ENCODE measurements around the gene ABHD16B. TPM values are rescaled to one million over a fixed set of nuclear protein-coding genes. Genes with fewer than 3 reads are reported as not detected.
"Not testable (repeated sequence)": the region's sequence is repeated elsewhere in the genome, so short reads cannot be mapped to it uniquely, and the experiment has no call there.

The ABHD16B gene
- total RNA-seq, 2 donors from 2014 or later, result not detected

DNA sequence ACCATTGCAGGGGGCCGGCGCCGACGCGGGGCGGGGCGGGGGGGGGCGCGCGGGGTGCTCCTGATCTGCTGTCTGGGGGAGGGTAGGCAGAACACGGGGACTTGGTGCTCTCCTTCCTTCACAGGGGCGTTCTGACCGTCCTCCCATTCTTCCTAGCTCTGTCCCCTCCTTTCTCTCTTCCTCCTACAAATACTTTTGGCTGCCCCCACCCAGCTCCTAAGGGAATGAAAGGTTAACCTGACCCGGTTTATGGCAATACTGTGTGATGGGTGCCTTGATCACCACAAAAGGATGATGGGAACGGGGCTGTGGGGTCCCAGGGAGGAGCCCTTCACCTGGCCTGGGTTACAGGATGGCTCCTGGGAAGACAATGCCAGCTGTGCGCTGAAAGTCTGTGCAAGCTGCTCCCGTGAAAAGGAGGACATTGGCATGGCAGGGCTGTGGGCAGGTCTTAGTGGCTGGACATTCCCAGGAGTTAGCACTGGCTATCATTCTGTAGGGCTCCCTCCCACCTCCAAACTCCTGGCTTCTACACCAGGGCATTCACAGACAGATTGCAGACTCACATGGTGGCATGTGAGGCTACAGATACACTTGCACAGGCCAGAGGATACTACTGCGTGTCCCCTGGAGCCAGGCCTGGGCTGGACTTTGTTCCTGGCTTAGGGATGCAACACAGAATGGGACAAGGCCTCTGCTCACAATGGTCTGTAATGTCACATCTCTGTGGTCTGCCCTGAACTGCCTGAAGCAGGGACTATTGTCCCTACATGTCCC is 1.9 kb downstream of the ABHD16B start:
- Histone ChIP-seq H3K4me1 (peaks cover 11% of the 10 kb centered on the region), H3K9ac (ENCODE audit: low read depth in 2 of 2, low read length in 2 of 2) (peak overlapping the region; percentile 52 to 90), H3K27me3 (no peaks in the 10 kb centered on the region), H3K9me3 (no peaks in the 10 kb centered on the region), H3K4me3 (peak overlapping the region; percentile 94), H3K36me3 (no peaks in the 10 kb centered on the region), H3K27ac (peak overlapping the region; percentile 97)
- intact Hi-C loops (cut with DNase I), result loop anchor here (5.0 to 10.0 kb wide), 2 partner anchors 76 to 318 kb away; partner anchors contain the start of gene SRMS
- no peak for DNase-seq
- TF ChIP-seq, protein P1, sequence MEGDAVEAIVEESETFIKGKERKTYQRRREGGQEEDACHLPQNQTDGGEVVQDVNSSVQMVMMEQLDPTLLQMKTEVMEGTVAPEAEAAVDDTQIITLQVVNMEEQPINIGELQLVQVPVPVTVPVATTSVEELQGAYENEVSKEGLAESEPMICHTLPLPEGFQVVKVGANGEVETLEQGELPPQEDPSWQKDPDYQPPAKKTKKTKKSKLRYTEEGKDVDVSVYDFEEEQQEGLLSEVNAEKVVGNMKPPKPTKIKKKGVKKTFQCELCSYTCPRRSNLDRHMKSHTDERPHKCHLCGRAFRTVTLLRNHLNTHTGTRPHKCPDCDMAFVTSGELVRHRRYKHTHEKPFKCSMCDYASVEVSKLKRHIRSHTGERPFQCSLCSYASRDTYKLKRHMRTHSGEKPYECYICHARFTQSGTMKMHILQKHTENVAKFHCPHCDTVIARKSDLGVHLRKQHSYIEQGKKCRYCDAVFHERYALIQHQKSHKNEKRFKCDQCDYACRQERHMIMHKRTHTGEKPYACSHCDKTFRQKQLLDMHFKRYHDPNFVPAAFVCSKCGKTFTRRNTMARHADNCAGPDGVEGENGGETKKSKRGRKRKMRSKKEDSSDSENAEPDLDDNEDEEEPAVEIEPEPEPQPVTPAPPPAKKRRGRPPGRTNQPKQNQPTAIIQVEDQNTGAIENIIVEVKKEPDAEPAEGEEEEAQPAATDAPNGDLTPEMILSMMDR (IDR thresholded peaks at IDR 0.05), result no peak

DNA sequence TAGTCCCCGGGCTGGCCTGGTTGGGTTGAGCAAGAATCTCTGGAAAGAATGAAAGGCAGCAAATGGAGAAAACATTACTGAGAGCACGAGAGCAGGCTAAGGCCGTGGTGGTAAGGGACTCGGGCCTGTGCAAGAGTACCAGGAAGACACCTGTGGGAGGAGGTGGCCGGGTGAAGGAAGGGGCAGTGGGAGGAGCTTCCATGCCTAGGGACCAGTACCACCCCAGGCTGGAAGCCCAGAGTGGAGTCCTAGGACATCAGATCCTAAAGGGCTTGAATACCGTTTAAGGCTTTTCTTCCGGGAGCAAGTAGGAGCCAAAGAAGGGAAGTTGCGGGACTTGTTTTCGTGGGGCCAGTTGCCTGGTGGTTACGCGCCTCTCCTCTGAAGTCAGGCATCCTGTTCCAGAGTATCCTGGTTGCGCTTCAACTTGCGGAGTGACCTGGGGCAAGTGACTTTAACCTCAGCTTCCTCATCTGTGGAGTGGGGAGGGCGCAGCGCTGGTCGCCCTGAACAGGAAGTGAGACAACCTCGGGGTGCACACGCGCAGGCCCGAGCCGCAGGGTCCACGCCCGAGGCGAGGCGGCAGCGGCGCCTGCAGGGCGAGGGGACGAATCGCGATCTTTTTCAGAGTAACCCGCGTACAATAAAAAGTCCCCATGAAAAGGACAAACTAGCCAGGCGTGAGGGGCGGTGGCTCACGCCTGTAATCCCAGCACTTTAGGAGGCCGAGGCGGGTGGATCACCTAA is 2.7 kb downstream of the ABHD16B start:
- intact Hi-C loops (cut with DNase I), result loop anchor here (5.0 to 10.0 kb wide), 2 partner anchors 77 to 319 kb away; partner anchors contain the start of gene SRMS
- DNase-seq, result peak; percentile 87
- Histone ChIP-seq H3K9me3 (no peaks in the 10 kb centered on the region), H3K4me3 (peak overlapping the region; percentile 94), H3K36me3 (peaks cover 3% of the 10 kb centered on the region), H3K27ac (peak overlapping the region; percentile 97), H3K27me3 (no peaks in the 10 kb centered on the region), H3K4me1 (peaks cover 11% of the 10 kb centered on the region), H3K9ac (ENCODE audit: low read depth in 2 of 2, low read length in 2 of 2) (peak overlapping the region; percentile 68 to 90)
- TF ChIP-seq, protein P1 (IDR thresholded peaks at IDR 0.05), result peak; percentile 51

GRCh38 chr20:63864545-63864977 is 3.3 kb downstream of the ABHD16B start:
- H3K9me3 ChIP-seq, result no peaks in the 10 kb centered on the region
- H3K4me3 ChIP-seq, result peak overlapping the region; percentile 94
- H3K4me1 ChIP-seq, result peaks cover 11% of the 10 kb centered on the region
- intact Hi-C loops (cut with DNase I), result loop anchor here (5.0 to 10.0 kb wide), 2 partner anchors 77 to 320 kb away; partner anchors contain the start of gene SRMS
- peak overlapping the region; percentile 97 for H3K27ac ChIP-seq
- H3K36me3 ChIP-seq, result peaks cover 9% of the 10 kb centered on the region
- no peaks in the 10 kb centered on the region for H3K27me3 ChIP-seq
- TF ChIP-seq, protein P1 (IDR thresholded peaks at IDR 0.05), result peak; percentile 5
- DNase-seq, result no peak
- peak overlapping the region; percentile 68 to 79 for H3K9ac ChIP-seq (ENCODE audit: low read depth in 2 of 2, low read length in 2 of 2)

GRCh38 chr20:63864978-63865640 is 3.8 kb downstream of the ABHD16B start, which contains the start of gene TPD52L2:
Gene TPD52L2 (plus strand): TSS chr20:63865270. CDS start chr20:63865366, 96 bp downstream.
- Histone ChIP-seq H3K27me3 (no peaks in the 10 kb centered on the region), H3K4me1 (peaks cover 11% of the 10 kb centered on the region), H3K36me3 (peaks cover 14% of the 10 kb centered on the region), H3K27ac (peak within 1 kb of the TSS; percentile 97), H3K4me3 (peak within 1 kb of the TSS; percentile 94), H3K9ac (ENCODE audit: low read depth in 2 of 2, low read length in 2 of 2) (peak within 1 kb of the TSS; percentile 91 to 96), H3K9me3 (no peaks in the 10 kb centered on the region)
- DNase-seq, result peak; percentile 99
- TF ChIP-seq, protein P1 (IDR thresholded peaks at IDR 0.05), result no peak
- intact Hi-C loops (cut with DNase I), result loop anchor here (5.0 to 10.0 kb wide), 2 partner anchors 78 to 320 kb away; partner anchors contain the start of gene SRMS

- not testable (repeated sequence) for DNase-seq; H3K9me3 ChIP-seq; H3K27ac ChIP-seq; H3K27me3 ChIP-seq; H3K9ac ChIP-seq (ENCODE audit: low read depth in 2 of 2, low read length in 2 of 2); H3K4me3 ChIP-seq
- Histone ChIP-seq H3K4me1 (peaks cover 11% of the 10 kb centered on the region), H3K36me3 (peaks cover 15% of the 10 kb centered on the region)
- intact Hi-C loops (cut with DNase I), result loop anchor here (10.0 kb wide), 1 partner anchor 322 kb away; the partner anchor contains the start of gene SRMS
Measured at GRCh38 chr20:63867042-63867441, 5.7 kb downstream of the ABHD16B start.

All from colonic mucosa (tissue), 4 donors.